H54 (cell line): ENCODE results near the gene SNED1.

Experiments used
- DNase-seq: peaks from one replicate; pipeline ENCODE4 v3.0.0; 2011; ENCODE audit warnings: low spot score, mixed read lengths; ENCODE audit not compliant: insufficient read length
- FAIRE-seq: peaks from 3 replicates; lab custom pipeline; 2011; peaks lifted over from hg19 to GRCh38; lab: Jason Lieb, UNC
- POLR2A ChIP-seq: IDR thresholded peaks from 2 replicates; pipeline ENCODE4 v1.6.1; 2011; ENCODE audit warnings: low read depth, mild to moderate bottlenecking, low read length

Gene SNED1

GRCh38 chr2:240963868-240964703 is 34.3 kb upstream of the SNED1 start:
- DNase-seq (no peak), FAIRE-seq (no peak)
- TF ChIP-seq POLR2A: no peak

GRCh38 chr2:240964704-240965295 is 33.6 kb upstream of the SNED1 start:
- TF ChIP-seq POLR2A: no peak
- DNase-seq (no peak), FAIRE-seq (no peak)

DNA sequence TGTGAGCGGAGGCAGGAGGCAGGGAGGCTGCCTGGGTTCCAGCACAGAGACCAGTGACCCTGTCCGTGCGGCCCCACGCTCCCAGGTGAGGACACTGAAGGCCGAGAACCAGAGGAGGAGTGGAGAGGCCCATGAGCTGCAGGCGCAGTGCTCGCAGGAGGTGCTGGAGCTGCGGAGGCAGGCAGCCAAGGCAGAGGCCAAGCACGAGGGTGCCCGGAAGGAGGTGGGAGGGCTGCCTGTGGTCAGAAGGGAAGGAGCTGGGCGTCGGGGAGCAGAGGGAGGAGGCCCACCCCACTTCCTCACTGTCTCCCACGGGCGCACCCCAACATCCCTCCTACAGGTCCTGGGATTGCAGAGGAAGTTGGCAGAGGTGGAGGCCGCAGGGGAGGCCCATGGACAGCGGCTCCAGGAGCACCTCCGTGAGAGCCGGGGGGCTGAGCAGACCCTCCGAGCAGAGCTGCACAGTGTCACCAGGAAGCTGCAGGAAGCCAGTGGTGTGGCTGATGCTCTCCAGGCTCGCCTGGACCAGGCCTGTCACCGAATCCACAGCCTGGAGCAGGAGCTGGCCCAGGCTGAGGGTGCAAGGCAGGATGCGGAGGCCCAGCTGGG is 33.0 kb upstream of the SNED1 start:
- no peak for TF ChIP-seq POLR2A
- FAIRE-seq: no peak
- DNase-seq: no peak

GRCh38 chr2:240965905-240966456 is 32.4 kb upstream of the SNED1 start:
- no peak for DNase-seq
- no peak for TF ChIP-seq POLR2A
- FAIRE-seq: no peak

DNA sequence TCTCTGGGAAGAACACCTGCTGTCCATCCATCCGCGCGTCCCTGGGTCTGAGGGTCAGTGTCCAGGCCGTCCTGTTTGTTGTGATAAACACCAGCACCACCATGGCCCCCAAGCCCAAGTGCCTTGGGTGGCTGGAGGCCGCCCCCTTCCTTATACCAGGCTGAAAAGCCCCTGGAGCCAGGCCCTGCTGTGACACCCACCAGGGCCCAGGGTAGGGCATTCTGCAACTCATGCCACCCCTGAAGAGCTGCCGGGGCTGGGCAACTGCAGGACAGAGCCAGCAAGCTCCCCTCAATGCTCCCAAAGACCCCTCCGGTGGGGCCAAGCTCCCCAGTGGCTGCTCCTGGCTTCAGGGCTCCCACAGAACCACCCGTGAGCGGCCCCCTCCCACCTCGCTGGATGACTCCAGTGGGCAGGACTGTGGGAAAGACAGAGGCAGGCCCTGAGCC is 31.9 kb upstream of the SNED1 start:
- FAIRE-seq (no peak), DNase-seq (no peak)
- no peak for TF ChIP-seq POLR2A

DNA sequence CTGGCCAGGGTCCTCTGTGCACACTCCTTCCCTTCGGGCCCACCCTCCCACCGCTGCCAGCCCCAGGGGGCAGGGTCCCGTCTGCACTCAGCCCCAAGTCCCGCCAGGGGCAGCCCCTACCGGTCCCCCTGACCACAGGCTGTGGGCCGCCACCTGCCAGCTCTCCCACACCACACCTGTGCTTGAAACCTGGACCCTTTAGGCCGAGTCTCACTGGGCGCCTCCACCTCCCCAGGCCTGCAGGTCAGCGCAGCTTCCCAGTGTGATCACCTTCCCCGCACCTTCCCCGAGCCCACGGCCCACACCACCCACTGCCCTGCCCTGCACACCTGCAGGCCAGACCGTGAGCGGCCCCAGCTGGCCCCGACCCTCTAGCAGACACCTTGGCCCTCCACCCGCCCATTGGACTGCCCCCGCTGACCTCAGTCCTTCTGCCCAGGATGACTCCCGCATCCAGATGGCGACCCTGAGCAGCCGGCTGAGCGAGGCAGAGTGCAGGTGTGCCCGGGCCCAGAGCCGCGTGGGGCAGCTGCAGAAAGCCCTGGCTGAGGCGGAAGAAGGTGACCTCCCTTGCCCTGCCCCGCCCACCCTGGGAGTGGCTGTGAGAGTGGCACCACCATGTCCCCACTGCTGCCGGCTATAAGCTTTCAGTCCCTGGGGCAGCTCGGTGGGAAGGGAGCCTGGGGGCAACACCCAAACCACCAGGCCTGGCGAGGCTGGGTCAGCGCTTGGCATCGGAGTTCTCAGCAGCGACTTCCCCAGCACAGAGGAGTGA is 31.3 kb upstream of the SNED1 start:
- DNase-seq (no peak), FAIRE-seq (no peak)
- TF ChIP-seq POLR2A: no peak

DNA sequence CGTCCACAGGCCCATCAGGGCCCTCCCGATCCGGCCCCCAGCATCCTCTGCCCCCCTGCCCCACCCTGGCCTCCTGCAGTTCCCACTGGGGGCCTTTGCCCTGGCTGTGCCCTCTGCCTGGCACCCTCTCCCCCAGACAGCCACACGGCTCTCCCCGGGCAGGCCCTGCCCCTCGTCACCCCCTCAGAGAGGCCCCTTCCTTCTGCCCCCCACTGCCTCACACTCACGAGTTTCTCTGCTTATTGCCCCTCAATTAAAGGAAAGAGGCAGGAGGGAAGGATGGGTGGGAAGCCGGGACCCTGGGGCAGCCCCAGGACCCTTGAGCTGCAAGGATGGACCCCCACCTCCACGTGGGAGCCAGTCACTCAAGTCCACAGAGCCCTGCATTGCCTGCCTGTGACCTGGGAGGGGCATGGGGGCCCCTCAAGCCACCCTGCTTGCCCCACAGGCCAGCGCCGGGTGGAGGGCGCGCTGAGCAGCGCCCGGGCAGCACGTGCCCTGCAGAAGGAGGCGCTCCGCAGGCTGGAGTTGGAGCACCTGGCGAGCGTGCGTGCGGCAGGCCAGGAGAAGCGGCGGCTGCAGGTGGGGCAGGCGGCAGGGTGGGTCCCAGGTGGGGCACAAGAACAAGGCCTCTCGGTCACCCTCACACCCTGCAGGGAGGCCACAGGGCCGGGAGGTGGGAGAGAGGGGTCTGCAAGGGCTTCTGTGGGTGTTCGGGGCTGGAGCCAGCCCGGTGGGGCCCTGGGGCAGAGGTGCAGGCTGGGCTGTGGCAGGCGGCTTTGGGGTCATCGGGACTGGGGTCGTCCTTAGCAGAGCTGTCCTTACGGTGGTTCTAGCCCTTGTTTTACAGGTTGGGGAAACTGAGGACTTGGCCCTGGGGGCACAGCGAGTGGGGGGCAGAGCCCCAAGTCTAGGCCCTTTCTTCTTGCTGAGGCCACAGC is 30.5 kb upstream of the SNED1 start:
- no peak for TF ChIP-seq POLR2A
- DNase-seq: no peak
- no peak for FAIRE-seq

GRCh38 chr2:240968731-240969624 is 29.4 kb upstream of the SNED1 start:
- no peak for FAIRE-seq
- no peak for TF ChIP-seq POLR2A
- DNase-seq: no peak

DNA sequence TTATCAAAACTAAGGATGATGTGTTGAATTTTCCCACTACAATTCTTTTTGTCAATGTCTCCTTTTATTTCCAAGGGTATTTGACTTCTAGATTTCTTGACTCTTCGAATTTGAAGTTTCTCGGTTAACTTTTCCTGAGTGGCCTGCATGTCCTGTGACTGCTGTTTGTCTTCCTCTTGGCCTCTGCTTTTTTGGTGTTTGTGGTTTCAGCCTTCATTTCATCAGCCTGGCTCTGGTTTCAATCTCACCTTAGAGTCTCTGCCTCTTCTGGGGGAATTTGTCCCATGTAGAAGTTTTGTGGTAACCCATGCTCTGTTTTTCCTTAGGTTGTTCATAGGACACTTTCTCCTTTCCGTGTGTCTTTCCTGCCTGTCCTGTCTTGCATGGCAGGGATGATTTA is 28.3 kb upstream of the SNED1 start:
- TF ChIP-seq POLR2A: no peak
- FAIRE-seq (no peak), DNase-seq (no peak)

DNA sequence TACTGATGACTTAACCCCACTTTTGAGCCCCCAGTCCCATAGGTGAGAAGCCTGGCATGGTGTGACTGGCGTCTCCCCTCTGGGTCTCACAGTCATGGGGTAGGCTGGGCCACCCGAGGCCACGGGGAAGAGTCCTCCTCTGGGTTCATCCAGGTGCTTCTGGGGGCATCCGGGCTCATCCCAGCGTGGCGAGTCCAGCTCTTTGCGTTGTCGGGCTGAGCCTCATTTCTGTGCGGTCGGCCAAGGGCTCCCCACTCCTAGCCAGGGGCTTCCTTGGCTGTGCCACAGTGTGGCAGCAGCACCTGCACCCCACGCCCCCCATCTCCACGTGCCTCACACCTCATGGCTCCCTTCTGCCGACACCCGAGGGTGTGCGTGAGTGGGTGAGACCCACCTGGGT is 27.6 kb upstream of the SNED1 start:
- FAIRE-seq (no peak), DNase-seq (no peak)
- TF ChIP-seq POLR2A: no peak

DNA sequence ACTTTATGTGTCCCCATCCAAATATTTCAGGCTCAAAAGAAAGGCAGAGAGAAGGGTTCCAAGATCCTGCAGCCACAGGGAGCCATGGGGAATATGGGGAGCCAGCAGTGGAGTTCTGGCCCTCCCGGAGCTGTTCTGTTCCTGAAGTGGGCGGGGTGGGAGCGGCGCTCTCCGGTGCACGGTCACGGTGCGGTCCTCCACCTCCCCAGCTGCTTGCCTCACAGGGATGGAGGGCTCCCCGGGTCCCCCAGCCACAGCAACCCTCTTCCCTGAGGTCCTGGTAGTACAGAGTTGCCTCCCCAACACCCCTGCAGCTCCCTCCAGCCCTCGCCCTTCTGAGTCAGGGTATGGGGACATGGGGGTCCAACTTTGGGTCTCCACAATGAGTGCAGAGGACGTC is 26.2 kb upstream of the SNED1 start:
- no peak for FAIRE-seq
- DNase-seq: no peak
- TF ChIP-seq POLR2A: no peak
